Measurements from ENCODE around the gene RABEPK.
"Not testable (repeated sequence)": the region's sequence is repeated elsewhere in the genome, so short reads cannot be mapped to it uniquely, and the experiment has no call there.

RABEPK gene

DNA sequence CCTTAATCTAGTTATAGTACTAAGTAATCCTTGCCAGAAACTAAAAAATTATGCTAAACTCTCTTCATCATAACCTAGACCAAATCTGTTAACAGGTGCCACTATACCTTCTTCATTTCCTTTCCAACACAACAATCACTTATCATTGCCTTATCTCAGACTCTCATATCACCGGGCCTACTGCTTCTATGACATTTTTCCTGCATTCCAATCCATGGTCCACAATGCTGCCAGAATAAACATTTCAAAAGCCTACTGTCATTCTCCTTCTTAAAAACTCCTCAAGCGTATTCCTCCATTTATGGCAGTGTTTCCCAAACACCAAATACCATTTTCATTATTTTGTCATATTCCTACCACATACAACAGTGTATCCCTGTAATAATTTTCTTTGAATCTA lies 17.3 kb upstream of the RABEPK start:
- H3K4me3 ChIP-seq (ENCODE audit: control insufficient read depth, low read depth, low read length), result no peak overlapping the region
- TF ChIP-seq, protein P1, sequence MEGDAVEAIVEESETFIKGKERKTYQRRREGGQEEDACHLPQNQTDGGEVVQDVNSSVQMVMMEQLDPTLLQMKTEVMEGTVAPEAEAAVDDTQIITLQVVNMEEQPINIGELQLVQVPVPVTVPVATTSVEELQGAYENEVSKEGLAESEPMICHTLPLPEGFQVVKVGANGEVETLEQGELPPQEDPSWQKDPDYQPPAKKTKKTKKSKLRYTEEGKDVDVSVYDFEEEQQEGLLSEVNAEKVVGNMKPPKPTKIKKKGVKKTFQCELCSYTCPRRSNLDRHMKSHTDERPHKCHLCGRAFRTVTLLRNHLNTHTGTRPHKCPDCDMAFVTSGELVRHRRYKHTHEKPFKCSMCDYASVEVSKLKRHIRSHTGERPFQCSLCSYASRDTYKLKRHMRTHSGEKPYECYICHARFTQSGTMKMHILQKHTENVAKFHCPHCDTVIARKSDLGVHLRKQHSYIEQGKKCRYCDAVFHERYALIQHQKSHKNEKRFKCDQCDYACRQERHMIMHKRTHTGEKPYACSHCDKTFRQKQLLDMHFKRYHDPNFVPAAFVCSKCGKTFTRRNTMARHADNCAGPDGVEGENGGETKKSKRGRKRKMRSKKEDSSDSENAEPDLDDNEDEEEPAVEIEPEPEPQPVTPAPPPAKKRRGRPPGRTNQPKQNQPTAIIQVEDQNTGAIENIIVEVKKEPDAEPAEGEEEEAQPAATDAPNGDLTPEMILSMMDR (conservative IDR thresholded peaks at IDR 0.05; ENCODE audit: control insufficient read depth, insufficient read depth, low read depth, low read length), result no peak
- DNase-seq (ENCODE audit: low read depth), result no peak

DNA sequence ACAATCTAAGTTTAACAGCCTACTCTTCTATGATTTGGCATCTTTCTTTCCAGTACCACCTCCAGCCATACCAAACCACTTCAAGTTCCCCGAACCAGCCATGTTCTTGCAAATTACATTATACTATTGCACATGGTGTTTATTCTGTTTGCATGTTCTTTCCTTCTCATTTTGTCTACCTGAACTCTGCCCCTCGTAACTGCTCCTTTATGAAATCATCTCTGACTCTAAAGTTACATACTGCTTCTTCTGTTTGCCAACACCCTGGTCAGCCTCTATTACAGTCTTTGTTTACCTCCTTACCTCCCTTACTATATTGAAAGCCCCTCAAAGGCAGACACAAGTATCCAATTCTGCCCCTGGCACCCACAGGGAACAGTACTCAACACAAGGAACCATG lies 16.8 kb upstream of the RABEPK start:
- no peak overlapping the region for H3K4me3 ChIP-seq (ENCODE audit: control insufficient read depth, low read depth, low read length)
- TF ChIP-seq, protein P1 (conservative IDR thresholded peaks at IDR 0.05; ENCODE audit: control insufficient read depth, insufficient read depth, low read depth, low read length), result no peak
- no peak for DNase-seq (ENCODE audit: low read depth)

DNA sequence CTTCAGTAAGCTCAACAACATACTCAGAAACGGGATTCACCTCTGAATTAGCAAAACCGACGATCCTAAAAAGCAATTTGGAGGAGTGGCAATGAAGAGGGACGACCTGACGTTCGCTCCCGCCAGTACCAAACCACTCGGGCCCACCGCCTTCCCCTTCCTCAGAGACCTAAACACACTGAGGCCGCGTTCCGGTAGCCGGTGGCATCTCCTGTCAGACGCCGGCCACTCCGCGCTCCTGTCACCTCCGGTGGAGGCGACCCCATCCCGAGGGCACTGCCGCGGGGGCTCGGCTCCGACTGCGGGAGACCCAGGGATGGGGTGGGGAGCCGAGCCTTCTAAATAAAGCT lies 11.4 kb upstream of the RABEPK start:
- TF ChIP-seq, protein P1 (conservative IDR thresholded peaks at IDR 0.05; ENCODE audit: control insufficient read depth, insufficient read depth, low read depth, low read length), result no peak
- peak overlapping the region; percentile 95 for H3K4me3 ChIP-seq (ENCODE audit: control insufficient read depth, low read depth, low read length)
- DNase-seq (ENCODE audit: low read depth), result no peak

DNA sequence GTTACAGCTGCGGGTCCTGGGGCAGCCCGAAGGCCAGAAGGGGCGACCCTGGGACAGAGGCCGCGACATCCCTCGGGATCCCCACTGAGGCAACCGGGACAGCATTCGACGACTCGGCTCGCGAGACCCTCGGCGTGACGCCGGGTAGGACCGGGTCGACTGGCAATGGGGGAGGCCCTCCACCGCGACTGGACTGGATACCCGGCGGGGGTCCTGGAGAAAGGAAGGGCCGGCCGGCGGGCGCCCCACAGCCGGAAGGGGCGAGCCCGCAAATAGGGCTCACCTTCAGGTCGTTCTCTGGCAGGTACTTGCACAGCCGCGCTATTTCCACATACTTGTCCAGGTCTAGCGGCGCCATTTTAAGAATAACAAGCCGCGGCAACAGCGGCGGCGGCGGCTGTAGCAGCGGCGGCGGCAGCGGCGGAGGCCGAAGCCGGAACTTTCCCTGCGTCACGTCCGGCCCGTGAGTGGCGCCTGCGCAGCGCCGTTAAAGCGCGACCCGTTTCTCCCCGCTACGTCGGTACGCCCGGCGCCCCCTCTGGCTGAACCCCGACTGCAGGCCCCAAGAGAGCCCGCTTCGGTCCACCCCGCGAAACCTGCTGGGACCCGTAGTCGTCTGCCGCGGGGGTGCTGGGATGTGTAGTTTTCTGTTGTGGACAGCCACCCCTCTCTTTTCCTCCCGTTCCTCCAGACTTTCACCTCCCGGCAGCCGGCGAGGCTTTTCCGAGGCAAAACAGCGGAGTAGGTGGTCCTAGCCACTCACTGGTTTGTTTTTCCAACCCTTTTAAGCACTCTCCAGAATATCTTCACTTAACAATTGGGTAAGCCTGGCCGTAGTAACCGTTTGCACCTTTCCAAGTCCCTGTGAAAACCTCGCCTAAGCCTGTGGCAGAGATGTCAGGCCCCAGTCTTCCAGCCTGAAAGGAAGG lies 10.7 kb upstream of the RABEPK start, which contains the start of gene PPP6C:
PPP6C (minus strand) TSS at position 443 of the 929 bp plus-strand sequence; CDS start at position 358, 85 bp downstream.
- DNase-seq (ENCODE audit: low read depth), result peak; percentile 94
- peak within 1 kb of the TSS; percentile 95 for H3K4me3 ChIP-seq (ENCODE audit: control insufficient read depth, low read depth, low read length)
- TF ChIP-seq, protein P1 (conservative IDR thresholded peaks at IDR 0.05; ENCODE audit: control insufficient read depth, insufficient read depth, low read depth, low read length), result peak; percentile 42

DNA sequence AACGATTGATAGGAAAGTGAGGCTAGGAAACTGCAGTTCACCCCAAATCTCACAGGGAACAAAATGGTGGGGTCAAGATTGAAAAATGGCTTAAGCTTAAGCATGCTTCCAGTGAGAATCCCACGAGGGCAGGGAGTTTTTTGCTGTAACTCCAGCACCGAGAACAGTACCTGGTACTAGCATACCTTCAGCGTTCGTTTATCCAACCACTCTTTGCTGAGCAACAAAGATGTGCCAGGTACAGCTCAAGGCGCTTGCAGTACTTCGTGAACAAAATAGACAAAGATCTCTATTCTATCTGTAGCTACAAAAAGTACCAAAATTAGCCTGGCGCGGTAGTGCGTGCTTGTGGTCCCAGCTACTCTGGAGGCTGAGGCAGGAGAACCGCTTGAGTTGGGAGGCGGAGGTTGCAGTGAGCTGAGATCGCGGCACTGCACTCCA lies 10.0 kb upstream of the RABEPK start:
- DNase-seq (ENCODE audit: low read depth), result peak; percentile 18
- TF ChIP-seq, protein P1 (conservative IDR thresholded peaks at IDR 0.05; ENCODE audit: control insufficient read depth, insufficient read depth, low read depth, low read length), result no peak
- H3K4me3 ChIP-seq (ENCODE audit: control insufficient read depth, low read depth, low read length), result peak overlapping the region; percentile 95

DNA sequence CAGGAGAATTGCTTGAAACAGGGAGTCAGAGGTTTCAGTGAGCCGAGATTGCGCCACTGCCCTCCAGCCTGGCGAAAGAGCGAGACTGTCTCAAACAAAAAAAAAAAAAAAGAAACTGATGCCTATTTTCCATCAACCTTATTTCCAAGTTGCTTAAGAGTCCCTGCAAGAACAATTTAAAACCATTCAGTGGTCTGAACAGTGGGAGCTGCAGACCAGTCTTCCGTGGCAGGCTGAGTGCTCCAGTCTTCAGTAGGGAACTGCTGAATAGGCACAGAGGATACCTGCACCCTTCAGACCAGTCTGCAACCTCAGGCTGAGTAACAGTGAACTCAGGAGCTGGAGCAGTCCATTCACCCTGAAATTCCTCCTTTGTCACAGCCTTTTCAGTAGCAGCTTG lies 5.9 kb upstream of the RABEPK start:
- DNase-seq (ENCODE audit: low read depth); H3K4me3 ChIP-seq (ENCODE audit: control insufficient read depth, low read depth, low read length): not testable (repeated sequence)

DNA sequence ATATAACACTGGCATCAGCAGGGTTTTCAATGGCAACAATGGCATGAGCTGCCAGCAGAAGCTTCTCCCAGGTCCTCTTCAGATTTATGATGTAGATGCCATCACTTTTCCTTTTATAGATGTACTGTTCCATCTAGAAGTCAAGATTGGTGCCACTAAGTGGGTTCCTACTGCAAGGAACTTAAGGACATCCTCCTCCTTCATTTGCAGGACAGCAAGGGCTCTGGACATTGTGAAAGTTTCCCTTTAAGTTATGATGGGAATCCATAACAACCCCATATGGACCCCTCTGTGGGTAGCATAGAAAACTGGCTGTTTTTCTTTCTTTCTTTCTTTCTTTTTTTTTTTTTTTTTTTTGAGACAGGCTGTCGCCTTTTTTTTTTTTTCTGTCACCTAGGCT lies 4.8 kb upstream of the RABEPK start:
- DNase-seq (ENCODE audit: low read depth); H3K4me3 ChIP-seq (ENCODE audit: control insufficient read depth, low read depth, low read length): not testable (repeated sequence)

Measured in fibroblast of mammary gland (primary cell).